Right ventricle myocardium superior (tissue), 1 donor: ENCODE data around the gene SLC30A7. TPM values are rescaled to one million over a fixed set of nuclear protein-coding genes. Genes with fewer than 3 reads are reported as not detected.

Source experiments
- ATAC-seq: fragments of 200-7000 bp; cut with Tn5 transposase; one replicate; pipeline ENCODE4 v1.9.1; 2020; ENCODE audit warnings: mild to moderate bottlenecking; ENCODE audit not compliant: poor library complexity
- DNase-seq: peaks from one replicate; pipeline ENCODE4 v3.0.0-alpha.2; 2020
- intact Hi-C: fragments of 100-400 bp; cut with DNase I; formaldehyde crosslinking; loops from one replicate; pipeline ENCODE4 v1.11.2; 2022
- total RNA-seq: library from RNA; stranded (reverse); fragmentation: NEBNext Ultra II Directional; extraction: Animal tissue kit (Norgen Biotek cat#: 25700); gene quantifications from one replicate; pipeline ENCODE4 v1.2.1, GENCODE V29; 2021
- donor health status: DM: no; HTN: yes; CAD: no; lungs with severe emphysema.

Gene SLC30A7
- total RNA-seq, 1 donor from 2014 or later, result 4.1 TPM

- intact Hi-C loops, result no loop called here
- ATAC-seq, result no peak
- no peak for DNase-seq
These were observed 58.3 kb downstream of the SLC30A7 start for GRCh38 chr1:100953960-100954730.

- no peak for ATAC-seq
- no peak for DNase-seq
- intact Hi-C loops, result no loop called here
These were observed 59.4 kb downstream of the SLC30A7 start for GRCh38 chr1:100955322-100955721.

- intact Hi-C loops, result no loop called here
- ATAC-seq (no peak), DNase-seq (no peak)
These were observed 63.7 kb downstream of the SLC30A7 start for GRCh38 chr1:100959502-100960060.

GRCh38 chr1:100960098-100960497, 64.2 kb downstream of the SLC30A7 start:
- intact Hi-C loops, result no loop called here
- ATAC-seq (no peak), DNase-seq (no peak)

GRCh38 chr1:100968621-100969020, 72.7 kb downstream of the SLC30A7 start:
- intact Hi-C loops, result no loop called here
- DNase-seq, result no peak
- no peak for ATAC-seq

- ATAC-seq (no peak), DNase-seq (no peak)
- intact Hi-C loops, result no loop called here
These were observed 73.4 kb downstream of the SLC30A7 start for GRCh38 chr1:100969327-100969726.

GRCh38 chr1:100971021-100971420, 75.1 kb downstream of the SLC30A7 start:
- intact Hi-C loops, result no loop called here

GRCh38 chr1:100972185-100972584, 76.3 kb downstream of the SLC30A7 start:
- ATAC-seq, result no peak
- no peak for DNase-seq
- intact Hi-C loops, result no loop called here

More at GRCh38 chr1:100971021-100971420, 75.1 kb downstream of the SLC30A7 start:
- ATAC-seq (no peak), DNase-seq (no peak)

GRCh38 chr1:100976936-100977335, 81.0 kb downstream of the SLC30A7 start:
- no peak for ATAC-seq
- DNase-seq, result no peak
- intact Hi-C loops, result no loop called here

- intact Hi-C loops, result no loop called here
- no peak for ATAC-seq
- no peak for DNase-seq
These were observed 83.7 kb downstream of the SLC30A7 start for GRCh38 chr1:100979631-100980030.

GRCh38 chr1:100982793-100983192, 86.9 kb downstream of the SLC30A7 start:
- ATAC-seq, result peak; percentile 85
- intact Hi-C loops, result no loop called here
- no peak for DNase-seq

GRCh38 chr1:100988121-100988520, 92.2 kb downstream of the SLC30A7 start:
- ATAC-seq, result no peak
- intact Hi-C loops, result no loop called here

GRCh38 chr1:100989306-100990077, 93.6 kb downstream of the SLC30A7 start:
- intact Hi-C loops, result no loop called here
- ATAC-seq (no peak), DNase-seq (no peak)

More at GRCh38 chr1:100988121-100988520, 92.2 kb downstream of the SLC30A7 start:
- DNase-seq, result no peak

- intact Hi-C loops, result no loop called here
- ATAC-seq (no peak), DNase-seq (no peak)
These were observed 99.5 kb downstream of the SLC30A7 start for GRCh38 chr1:100995198-100995988.

GRCh38 chr1:100998426-100998825, 102.5 kb downstream of the SLC30A7 start:
- no peak for ATAC-seq

GRCh38 chr1:101000131-101000873, 104.4 kb downstream of the SLC30A7 start:
- intact Hi-C loops, result no loop called here
- ATAC-seq, result no peak
- DNase-seq, result no peak

More at GRCh38 chr1:100998426-100998825, 102.5 kb downstream of the SLC30A7 start:
- intact Hi-C loops, result no loop called here
- no peak for DNase-seq

- peak; percentile 39 for ATAC-seq
- intact Hi-C loops, result no loop called here
- no peak for DNase-seq
These were observed 106.7 kb downstream of the SLC30A7 start for GRCh38 chr1:101002551-101002950.

- peak; percentile 53 for ATAC-seq
- intact Hi-C loops, result no loop called here
These were observed 107.2 kb downstream of the SLC30A7 start for GRCh38 chr1:101003012-101003650.

More at GRCh38 chr1:101003012-101003650, 107.2 kb downstream of the SLC30A7 start:
- DNase-seq, result no peak
